K562 (cell line): ENCODE data around the gene ZNF598. TPM values are rescaled to one million over a fixed set of nuclear protein-coding genes. Genes with fewer than 3 reads are reported as not detected.

Source experiments
- CTCFL ChIP-seq: IDR thresholded peaks from 2 replicates; pipeline ENCODE4 v1.6.1; 2011; ENCODE audit warnings: borderline replicate concordance, low read depth, mild to moderate bottlenecking, moderate library complexity, low read length; ENCODE audit not compliant: insufficient read depth, poor library complexity, severe bottlenecking
- HNRNPUL1 ChIP-seq: fragments of 200-400 bp; formaldehyde crosslinking; IDR thresholded peaks from 2 replicates; pipeline ENCODE4 v1.6.1; 2017; ENCODE audit warnings: low read length
- IRF2 ChIP-seq: sonication (generic); formaldehyde crosslinking; IDR thresholded peaks from 2 replicates; pipeline ENCODE4 v1.8.1; 2022; ENCODE audit warnings: mild to moderate bottlenecking, missing genetic modification reagents
- KDM1A ChIP-seq, 2 experiments: fragments of 450-650 bp; IDR thresholded peaks; 2 replicates each; pipeline ENCODE4 v1.6.1; 2016; ENCODE audit warnings: mild to moderate bottlenecking in 2 of 2
- MCM3 ChIP-seq: fragments of 450-650 bp; IDR thresholded peaks from 2 replicates; pipeline ENCODE4 v1.6.1; 2016
- MEF2D ChIP-seq: conservative IDR thresholded peaks from 2 replicates; pipeline ENCODE4 v1.6.1; 2016; ENCODE audit warnings: low read depth, missing genetic modification characterization, missing compliant biosample characterization
- SMARCA4 ChIP-seq: fragments of 450-650 bp; IDR thresholded peaks from 2 replicates; pipeline ENCODE4 v1.6.1; 2016
- SRSF1 ChIP-seq: fragments of 200-400 bp; formaldehyde crosslinking; IDR thresholded peaks from 2 replicates; pipeline ENCODE4 v1.6.1; 2017; ENCODE audit warnings: mild to moderate bottlenecking, low read depth, low read length, moderate library complexity
- ZNF395 ChIP-seq: fragments of 200-800 bp; sonication (Bioruptor generic); IDR thresholded peaks from 2 replicates; pipeline ENCODE4 v1.6.1; 2017; ENCODE audit warnings: missing genetic modification characterization, missing compliant biosample characterization
- ZNF551 ChIP-seq: fragments of 250-450 bp; sonication (Bioruptor Pico); IDR thresholded peaks from 2 replicates; pipeline ENCODE4 v1.5.0; 2021; ENCODE audit warnings: mild to moderate bottlenecking, moderate library complexity
- ZNF589 ChIP-seq: fragments of 200-800 bp; sonication (Bioruptor generic); IDR thresholded peaks from 2 replicates; pipeline ENCODE4 v1.6.1; 2016; ENCODE audit warnings: low read depth, missing genetic modification characterization, missing compliant biosample characterization
- polyA plus RNA-seq, 8 experiments: library from polyadenylated mRNA; depleted of rRNA in 4 of 8; stranded (reverse) in 5 of 8; unstranded in 3 of 8; fragments of >200 nt; fragmentation: Nextera tagmentation in 2 of 8; fragmentation: Illumina TruSeq in 1 of 8; extraction: Ambion mirVana in 2 of 8; extraction: Trizol in 1 of 8; gene quantifications; 2 replicates each; pipeline versions ENCODE4 v1.2.1 to v1.2.3, GENCODE V29; 2011 to 2014; ENCODE audit warnings: inconsistent platforms in 1 of 8, missing spikeins in 1 of 8
- total RNA-seq, 7 experiments: library from RNA; depleted of rRNA in 6 of 7; stranded (reverse); fragments of >200 nt in 6 of 7; fragmentation: Illumina TruSeq in 2 of 7; extraction: Trizol in 2 of 7; gene quantifications; 2 replicates each; pipeline versions ENCODE4 v1.2.1 to v1.2.3, GENCODE V29; 2011 to 2021; ENCODE audit warnings: low replicate concordance in 1 of 7
- TF ChIP-seq, protein P1 (sequence below): fragments of 450-650 bp; formaldehyde crosslinking; IDR thresholded peaks from 2 replicates; pipeline ENCODE4 v1.4.0; 2022; ENCODE audit warnings: missing genetic modification characterization
- TF ChIP-seq, protein P2 (sequence below), 2 experiments: fragments of 150-350 bp in 1 of 2; IDR thresholded peaks; 2 replicates each; pipeline ENCODE4 v1.6.1; 2012 to 2016; ENCODE audit warnings: low read depth in 2 of 2, low read length in 2 of 2, mild to moderate bottlenecking in 1 of 2, moderate library complexity in 1 of 2
- TF ChIP-seq, protein P3 (sequence below): fragments of 450-650 bp; formaldehyde crosslinking; IDR thresholded peaks from 2 replicates; pipeline ENCODE4 v1.4.0; 2020; ENCODE audit warnings: mild to moderate bottlenecking, moderate library complexity

ZNF598 gene
- total and polyA plus RNA-seq, 9 of the 15 experiments (the other 6 are each of a cell fraction or from before 2014, with no cell fraction given): 0.11 to 115 (median 29.6) TPM

DNA sequence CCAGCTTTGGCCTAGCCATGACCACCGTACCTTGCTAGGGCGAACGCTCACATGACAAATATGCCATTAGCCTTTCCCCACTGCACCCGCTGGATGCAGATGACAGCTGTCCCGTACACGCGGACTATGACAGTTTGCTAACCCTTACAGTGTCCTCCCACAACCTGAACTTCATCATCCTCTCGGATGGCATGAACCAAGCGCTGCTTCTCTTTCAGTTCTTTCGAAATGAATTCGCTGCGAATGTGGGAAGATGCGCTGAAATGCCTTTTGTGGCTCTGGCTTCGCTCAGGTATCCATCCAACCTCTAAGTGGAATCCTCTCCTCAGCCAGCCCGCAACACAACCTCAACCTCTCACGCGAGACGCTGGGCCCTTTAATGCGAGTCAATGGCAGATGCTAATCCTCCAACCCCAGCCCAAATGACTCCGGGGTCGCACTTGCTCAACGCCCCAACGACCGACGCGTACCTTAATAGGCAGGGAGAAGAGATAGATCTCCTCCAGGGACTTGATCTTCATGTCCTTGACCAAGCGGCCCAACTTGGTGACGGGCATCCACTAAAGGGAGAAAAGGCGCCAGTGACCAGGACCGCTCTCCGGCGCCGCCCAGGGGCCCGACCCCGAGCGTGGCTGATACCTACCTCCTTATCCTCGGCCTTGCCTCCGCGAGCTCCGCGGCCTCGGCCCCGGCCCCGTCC lies 45.7 kb downstream of the ZNF598 start (continued):
- TF ChIP-seq SMARCA4 (no peak), MCM3 (no peak), SRSF1 (peak; percentile 82; the same call in 1 of the 2 replicates), HNRNPUL1 (peak; percentile 87; the same call in 1 of the 2 replicates), ZNF551 (CRISPR knock-in tag) (no peak), CTCFL (peak; percentile 0), ZNF395 (CRISPR knock-in tag) (0 out of 2 replicates have a peak, but pooled peaks have one; percentile 3), KDM1A (IDR thresholded peaks at IDR 0.05) (no peak), IRF2 (0 out of 2 replicates have a peak, but pooled peaks have one; percentile 32), MEF2D (no peak), ZNF589 (CRISPR knock-in tag) (no peak)
- TF ChIP-seq, protein P1, sequence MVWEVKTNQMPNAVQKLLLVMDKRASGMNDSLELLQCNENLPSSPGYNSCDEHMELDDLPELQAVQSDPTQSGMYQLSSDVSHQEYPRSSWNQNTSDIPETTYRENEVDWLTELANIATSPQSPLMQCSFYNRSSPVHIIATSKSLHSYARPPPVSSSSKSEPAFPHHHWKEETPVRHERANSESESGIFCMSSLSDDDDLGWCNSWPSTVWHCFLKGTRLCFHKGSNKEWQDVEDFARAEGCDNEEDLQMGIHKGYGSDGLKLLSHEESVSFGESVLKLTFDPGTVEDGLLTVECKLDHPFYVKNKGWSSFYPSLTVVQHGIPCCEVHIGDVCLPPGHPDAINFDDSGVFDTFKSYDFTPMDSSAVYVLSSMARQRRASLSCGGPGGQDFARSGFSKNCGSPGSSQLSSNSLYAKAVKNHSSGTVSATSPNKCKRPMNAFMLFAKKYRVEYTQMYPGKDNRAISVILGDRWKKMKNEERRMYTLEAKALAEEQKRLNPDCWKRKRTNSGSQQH (CRISPR knock-in tag): no peak
- TF ChIP-seq, protein P2, sequence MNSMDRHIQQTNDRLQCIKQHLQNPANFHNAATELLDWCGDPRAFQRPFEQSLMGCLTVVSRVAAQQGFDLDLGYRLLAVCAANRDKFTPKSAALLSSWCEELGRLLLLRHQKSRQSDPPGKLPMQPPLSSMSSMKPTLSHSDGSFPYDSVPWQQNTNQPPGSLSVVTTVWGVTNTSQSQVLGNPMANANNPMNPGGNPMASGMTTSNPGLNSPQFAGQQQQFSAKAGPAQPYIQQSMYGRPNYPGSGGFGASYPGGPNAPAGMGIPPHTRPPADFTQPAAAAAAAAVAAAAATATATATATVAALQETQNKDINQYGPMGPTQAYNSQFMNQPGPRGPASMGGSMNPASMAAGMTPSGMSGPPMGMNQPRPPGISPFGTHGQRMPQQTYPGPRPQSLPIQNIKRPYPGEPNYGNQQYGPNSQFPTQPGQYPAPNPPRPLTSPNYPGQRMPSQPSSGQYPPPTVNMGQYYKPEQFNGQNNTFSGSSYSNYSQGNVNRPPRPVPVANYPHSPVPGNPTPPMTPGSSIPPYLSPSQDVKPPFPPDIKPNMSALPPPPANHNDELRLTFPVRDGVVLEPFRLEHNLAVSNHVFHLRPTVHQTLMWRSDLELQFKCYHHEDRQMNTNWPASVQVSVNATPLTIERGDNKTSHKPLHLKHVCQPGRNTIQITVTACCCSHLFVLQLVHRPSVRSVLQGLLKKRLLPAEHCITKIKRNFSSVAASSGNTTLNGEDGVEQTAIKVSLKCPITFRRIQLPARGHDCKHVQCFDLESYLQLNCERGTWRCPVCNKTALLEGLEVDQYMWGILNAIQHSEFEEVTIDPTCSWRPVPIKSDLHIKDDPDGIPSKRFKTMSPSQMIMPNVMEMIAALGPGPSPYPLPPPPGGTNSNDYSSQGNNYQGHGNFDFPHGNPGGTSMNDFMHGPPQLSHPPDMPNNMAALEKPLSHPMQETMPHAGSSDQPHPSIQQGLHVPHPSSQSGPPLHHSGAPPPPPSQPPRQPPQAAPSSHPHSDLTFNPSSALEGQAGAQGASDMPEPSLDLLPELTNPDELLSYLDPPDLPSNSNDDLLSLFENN (IDR thresholded peaks at IDR 0.05; ENCODE audit: low read depth in 2 of 2, low read length in 2 of 2): no peak
- TF ChIP-seq, protein P3, sequence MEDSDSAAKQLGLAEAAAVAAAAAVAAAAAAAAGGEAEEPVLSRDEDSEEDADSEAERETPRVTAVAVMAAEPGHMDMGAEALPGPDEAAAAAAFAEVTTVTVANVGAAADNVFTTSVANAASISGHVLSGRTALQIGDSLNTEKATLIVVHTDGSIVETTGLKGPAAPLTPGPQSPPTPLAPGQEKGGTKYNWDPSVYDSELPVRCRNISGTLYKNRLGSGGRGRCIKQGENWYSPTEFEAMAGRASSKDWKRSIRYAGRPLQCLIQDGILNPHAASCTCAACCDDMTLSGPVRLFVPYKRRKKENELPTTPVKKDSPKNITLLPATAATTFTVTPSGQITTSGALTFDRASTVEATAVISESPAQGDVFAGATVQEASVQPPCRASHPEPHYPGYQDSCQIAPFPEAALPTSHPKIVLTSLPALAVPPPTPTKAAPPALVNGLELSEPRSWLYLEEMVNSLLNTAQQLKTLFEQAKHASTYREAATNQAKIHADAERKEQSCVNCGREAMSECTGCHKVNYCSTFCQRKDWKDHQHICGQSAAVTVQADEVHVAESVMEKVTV (CRISPR knock-in tag): no peak
